Activated CD4-positive, alpha-beta memory T cell treated with anti-CD3 and anti-CD28 coated beads, Interleukin-2, amount 10 ng/mL, durations not matched to agents 7 days and 5 days (primary cell): Measurements from ENCODE around the gene NOD1. TPM values are rescaled to one million over a fixed set of nuclear protein-coding genes. Genes with fewer than 3 reads are reported as not detected.
A peak's percentile ranks its signal among the peaks of the same experiment; 100 is the strongest.
"Not testable (repeated sequence)": the region's sequence is repeated elsewhere in the genome, so short reads cannot be mapped to it uniquely, and the experiment has no call there.

Experiments
- CTCF ChIA-PET: fragments of 350-600 bp; sonication (Branson Sonifier 250); formaldehyde crosslinking; loops from one replicate; lab custom pipeline; 2021; ENCODE audit warnings: antibody characterized with exemption, inconsistent platforms; lab: Charles Lee
- POLR2A ChIA-PET: fragments of 350-600 bp; sonication (Branson Sonifier 250); formaldehyde crosslinking; loops from one replicate; lab custom pipeline; 2021; ENCODE audit warnings: antibody characterized with exemption; lab: Charles Lee
- DNase-seq: peaks from one replicate; pipeline ENCODE4 v3.0.0-alpha.2; 2020
- H3K27ac Mint-ChIP-seq: one replicate; pipeline ENCODE4 v1.8.0; 2021; ENCODE audit warnings: mild to moderate bottlenecking, mixed read lengths
- H3K27me3 Mint-ChIP-seq: one replicate; pipeline ENCODE4 v1.8.0; 2021; ENCODE audit warnings: mixed read lengths
- H3K36me3 Mint-ChIP-seq: one replicate; pipeline ENCODE4 v1.8.0; 2021; ENCODE audit warnings: low read depth, mixed read lengths
- H3K4me1 Mint-ChIP-seq: one replicate; pipeline ENCODE4 v1.8.0; 2021; ENCODE audit warnings: mixed read lengths
- H3K4me3 Mint-ChIP-seq: one replicate; pipeline ENCODE4 v1.8.0; 2021; ENCODE audit warnings: mild to moderate bottlenecking, mixed read lengths
- H3K9me3 Mint-ChIP-seq: one replicate; pipeline ENCODE4 v1.8.0; 2021; ENCODE audit warnings: mixed read lengths
- total RNA-seq, 2 experiments: library from RNA; stranded (reverse); gene quantifications; one replicate each; pipeline ENCODE4 v1.2.3, GENCODE V29; 2021

NOD1 gene, protein sequence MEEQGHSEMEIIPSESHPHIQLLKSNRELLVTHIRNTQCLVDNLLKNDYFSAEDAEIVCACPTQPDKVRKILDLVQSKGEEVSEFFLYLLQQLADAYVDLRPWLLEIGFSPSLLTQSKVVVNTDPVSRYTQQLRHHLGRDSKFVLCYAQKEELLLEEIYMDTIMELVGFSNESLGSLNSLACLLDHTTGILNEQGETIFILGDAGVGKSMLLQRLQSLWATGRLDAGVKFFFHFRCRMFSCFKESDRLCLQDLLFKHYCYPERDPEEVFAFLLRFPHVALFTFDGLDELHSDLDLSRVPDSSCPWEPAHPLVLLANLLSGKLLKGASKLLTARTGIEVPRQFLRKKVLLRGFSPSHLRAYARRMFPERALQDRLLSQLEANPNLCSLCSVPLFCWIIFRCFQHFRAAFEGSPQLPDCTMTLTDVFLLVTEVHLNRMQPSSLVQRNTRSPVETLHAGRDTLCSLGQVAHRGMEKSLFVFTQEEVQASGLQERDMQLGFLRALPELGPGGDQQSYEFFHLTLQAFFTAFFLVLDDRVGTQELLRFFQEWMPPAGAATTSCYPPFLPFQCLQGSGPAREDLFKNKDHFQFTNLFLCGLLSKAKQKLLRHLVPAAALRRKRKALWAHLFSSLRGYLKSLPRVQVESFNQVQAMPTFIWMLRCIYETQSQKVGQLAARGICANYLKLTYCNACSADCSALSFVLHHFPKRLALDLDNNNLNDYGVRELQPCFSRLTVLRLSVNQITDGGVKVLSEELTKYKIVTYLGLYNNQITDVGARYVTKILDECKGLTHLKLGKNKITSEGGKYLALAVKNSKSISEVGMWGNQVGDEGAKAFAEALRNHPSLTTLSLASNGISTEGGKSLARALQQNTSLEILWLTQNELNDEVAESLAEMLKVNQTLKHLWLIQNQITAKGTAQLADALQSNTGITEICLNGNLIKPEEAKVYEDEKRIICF
- total RNA-seq: 10 to 100 TPM; 19.6 to 22.6 TPM

DNA sequence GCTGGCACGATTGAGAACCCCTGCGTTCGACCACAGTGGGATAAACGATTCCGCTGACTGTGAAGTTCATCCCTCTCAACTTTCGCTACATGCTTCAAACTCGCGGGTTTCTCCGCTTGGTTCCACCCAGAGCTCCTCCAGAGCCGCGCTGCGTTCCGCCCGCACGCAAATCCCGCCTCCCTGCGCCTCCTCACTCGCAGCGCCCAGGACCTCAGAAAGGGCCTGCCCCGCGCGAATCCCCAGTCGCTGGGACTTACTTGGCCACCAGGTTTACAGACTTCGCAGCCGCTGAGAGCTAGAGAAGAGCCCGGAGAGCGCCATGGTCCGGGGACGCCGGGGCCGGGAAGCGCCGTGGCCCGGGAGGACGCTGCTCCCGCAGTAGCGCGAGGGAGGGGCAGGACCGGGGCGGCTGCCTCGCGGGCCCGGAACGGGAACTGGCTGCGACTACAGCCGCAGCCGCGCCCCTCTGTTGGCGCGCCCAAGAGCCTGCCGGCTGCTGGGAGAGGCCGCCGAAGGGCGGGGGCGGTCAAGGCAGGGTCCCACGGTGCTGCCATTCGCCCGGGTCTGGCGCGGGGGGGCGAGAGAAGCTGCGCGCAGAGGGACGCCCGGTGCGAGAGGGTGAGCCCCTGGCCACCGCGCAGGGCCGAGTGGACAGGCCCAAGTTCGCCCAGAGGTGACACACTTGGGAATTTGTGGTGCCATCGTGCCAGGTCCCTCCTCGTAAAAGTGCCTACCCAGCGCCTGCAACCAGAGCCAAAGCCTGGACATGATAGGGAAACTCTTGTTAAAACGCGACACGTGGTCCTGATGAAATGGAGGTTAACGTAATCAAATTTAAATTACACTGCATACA lies at the start of gene NOD1:
Gene NOD1, minus strand, starts transcription at position 436 of the 853 bp plus-strand sequence. CDS start 21,863 bp downstream, outside the sequence.
- ChIA-PET CTCF (interaction anchor here (0.8 to 1.9 kb wide), 8 partner anchors 9 to 202 kb away, joined by 3 to 7 read pairs (median 6); no protein-coding TSS in a partner anchor), POLR2A (interaction anchor here (0.8 to 3.5 kb wide), 22 partner anchors 10 to 344 kb away, joined by 3 to 37 read pairs (median 4); partner anchors contain the start of genes GARS1, GGCT, MTURN and ZNRF2)
- peak within 1 kb of the TSS; percentile 87 for H3K27ac Mint-ChIP-seq
- no peaks in the 10 kb centered on the region for H3K9me3 Mint-ChIP-seq
- peak; percentile 75 for DNase-seq
- H3K36me3 Mint-ChIP-seq: peaks cover 21% of the 10 kb centered on the region
- no peaks in the 10 kb centered on the region for H3K27me3 Mint-ChIP-seq
- H3K4me1 Mint-ChIP-seq: peaks cover 55% of the 10 kb centered on the region
- peak within 1 kb of the TSS; percentile 93 for H3K4me3 Mint-ChIP-seq

DNA sequence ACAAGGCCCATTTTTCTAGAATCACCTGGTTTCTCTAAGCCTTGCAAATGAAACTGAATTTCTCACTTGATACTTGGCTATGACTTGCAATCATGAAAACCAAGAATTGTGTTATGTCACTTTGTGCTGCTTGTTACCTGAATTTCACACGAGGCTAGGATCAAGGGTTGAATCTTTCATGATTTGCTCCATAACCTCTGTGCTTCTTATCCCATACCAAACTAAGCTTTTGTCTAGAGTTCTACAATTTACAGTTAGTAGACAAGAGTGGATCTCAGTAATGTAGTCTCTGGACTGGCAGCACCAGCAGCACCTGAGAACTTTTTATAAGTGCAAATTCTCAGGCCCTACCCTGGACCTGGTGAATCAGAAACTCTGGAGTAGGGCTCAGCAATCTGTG lies 48.7 kb upstream of the NOD1 start:
- not testable (repeated sequence) for H3K36me3 Mint-ChIP-seq, H3K27me3 Mint-ChIP-seq
- POLR2A ChIA-PET: interaction anchor here (1.2 kb wide), 1 partner anchor 9 kb away, joined by 3 read pairs; no protein-coding TSS in a partner anchor

DNA sequence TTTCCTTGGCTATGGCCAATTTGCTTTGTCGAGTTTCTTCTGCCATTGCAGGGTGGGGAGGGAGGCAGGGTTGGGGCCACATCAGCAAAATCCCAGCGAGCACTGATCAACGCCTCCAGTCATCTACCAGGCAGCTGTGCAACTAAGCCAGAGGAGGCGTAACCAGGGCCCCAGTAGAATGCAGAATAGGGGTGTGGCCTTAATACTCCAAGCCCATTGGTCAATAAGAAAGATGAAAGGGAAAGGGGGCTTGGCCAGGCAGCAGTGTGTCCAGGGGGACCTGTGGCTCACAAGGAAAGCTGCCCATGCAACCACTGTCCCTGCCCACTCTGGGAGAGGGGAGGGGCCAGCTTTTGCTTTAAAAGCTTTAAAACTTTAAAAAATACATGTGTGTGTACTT lies 47.6 kb upstream of the NOD1 start:
- H3K36me3 Mint-ChIP-seq: no peaks in the 10 kb centered on the region
- H3K9me3 Mint-ChIP-seq: no peaks in the 10 kb centered on the region
- no peak overlapping the region for H3K4me3 Mint-ChIP-seq
- ChIA-PET CTCF (interaction anchor here (1.4 kb wide), 1 partner anchor 23 kb away, joined by 3 read pairs; no protein-coding TSS in a partner anchor), POLR2A (interaction anchor here (1.2 kb wide), 1 partner anchor 10 kb away, joined by 3 read pairs; no protein-coding TSS in a partner anchor)
- peaks cover 12% of the 10 kb centered on the region for H3K4me1 Mint-ChIP-seq
- no peak for DNase-seq
- no peak overlapping the region for H3K27ac Mint-ChIP-seq
- no peaks in the 10 kb centered on the region for H3K27me3 Mint-ChIP-seq

More for the DNA sequence above, 48.7 kb upstream of the NOD1 start:
- not testable (repeated sequence) for H3K27ac Mint-ChIP-seq, H3K4me1 Mint-ChIP-seq, H3K4me3 Mint-ChIP-seq, DNase-seq, H3K9me3 Mint-ChIP-seq
- CTCF ChIA-PET: interaction anchor here (1.4 kb wide), 1 partner anchor 22 kb away, joined by 3 read pairs; no protein-coding TSS in a partner anchor

DNA sequence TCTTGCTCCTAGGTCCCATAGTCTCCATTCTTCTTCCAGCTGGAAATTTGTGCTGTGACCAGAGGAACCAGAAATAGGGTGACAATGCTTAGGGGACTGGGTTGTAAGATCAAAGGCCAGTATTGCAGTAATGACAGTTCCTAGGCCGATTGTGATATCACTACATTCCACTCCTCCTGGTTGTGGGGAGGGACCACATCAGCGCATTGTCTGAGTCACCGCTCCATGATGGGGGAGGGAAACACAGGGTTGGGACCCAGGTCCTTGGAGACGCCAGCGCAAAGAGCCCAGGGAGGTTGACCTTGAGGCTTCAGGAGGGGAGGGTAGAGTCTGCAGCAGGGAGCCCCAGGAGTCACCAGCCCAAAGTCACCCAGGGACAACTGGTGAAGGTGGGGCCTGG lies 46.8 kb upstream of the NOD1 start:
- H3K27me3 Mint-ChIP-seq: no peaks in the 10 kb centered on the region
- no peak overlapping the region for H3K27ac Mint-ChIP-seq
- no peaks in the 10 kb centered on the region for H3K36me3 Mint-ChIP-seq
- peaks cover 16% of the 10 kb centered on the region for H3K4me1 Mint-ChIP-seq
- POLR2A ChIA-PET: no interaction called here
- CTCF ChIA-PET: no interaction called here
- DNase-seq: no peak
- H3K4me3 Mint-ChIP-seq: no peak overlapping the region
- no peaks in the 10 kb centered on the region for H3K9me3 Mint-ChIP-seq

DNA sequence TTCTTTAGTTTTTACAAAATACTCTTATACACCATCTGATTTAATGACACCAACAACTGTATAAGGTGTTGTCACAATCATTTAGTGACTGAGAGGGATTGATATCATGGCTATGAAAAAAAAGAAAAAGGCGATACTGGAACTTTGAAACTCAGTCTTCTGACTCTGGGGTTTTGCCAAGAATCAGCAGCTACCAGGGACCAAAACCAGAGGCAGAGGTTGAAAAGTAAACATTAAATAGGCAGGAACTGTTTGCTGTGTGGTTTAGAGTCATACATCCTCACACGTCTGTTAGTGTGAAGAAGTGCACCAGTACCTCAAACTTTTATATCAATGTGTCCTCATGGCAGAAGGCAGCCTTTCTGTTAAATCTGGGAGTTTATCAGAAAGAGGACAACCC lies 46.0 kb upstream of the NOD1 start:
- Mint-ChIP-seq H3K27ac (no peak overlapping the region), H3K9me3 (no peaks in the 10 kb centered on the region), H3K4me3 (no peak overlapping the region), H3K36me3 (no peaks in the 10 kb centered on the region), H3K27me3 (no peaks in the 10 kb centered on the region), H3K4me1 (peaks cover 18% of the 10 kb centered on the region)
- no peak for DNase-seq
- POLR2A ChIA-PET: no interaction called here
- CTCF ChIA-PET: no interaction called here

DNA sequence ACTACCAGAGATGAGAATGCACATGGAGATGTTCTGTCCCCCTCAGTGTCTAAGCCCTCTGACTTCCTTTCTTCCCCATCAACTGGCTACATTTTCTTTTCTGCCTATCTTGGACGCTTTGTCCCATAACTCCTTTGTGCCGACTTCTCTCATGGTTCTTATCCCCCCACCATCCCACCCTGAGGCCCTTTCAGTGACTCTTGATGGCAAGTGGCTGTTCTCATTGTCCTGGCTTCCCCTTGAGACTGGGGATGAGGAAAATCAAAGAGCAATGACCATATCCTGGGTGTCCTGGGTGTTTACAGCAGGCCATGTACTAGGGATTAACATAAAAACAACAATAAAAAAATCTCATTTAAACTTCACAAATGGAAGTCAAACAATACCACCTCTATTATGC lies 44.9 kb upstream of the NOD1 start:
- Mint-ChIP-seq H3K4me1 (peaks cover 18% of the 10 kb centered on the region), H3K36me3 (no peaks in the 10 kb centered on the region), H3K27ac (no peak overlapping the region), H3K27me3 (no peaks in the 10 kb centered on the region), H3K4me3 (no peak overlapping the region), H3K9me3 (no peaks in the 10 kb centered on the region)
- no peak for DNase-seq
- POLR2A ChIA-PET: no interaction called here
- CTCF ChIA-PET: no interaction called here

DNA sequence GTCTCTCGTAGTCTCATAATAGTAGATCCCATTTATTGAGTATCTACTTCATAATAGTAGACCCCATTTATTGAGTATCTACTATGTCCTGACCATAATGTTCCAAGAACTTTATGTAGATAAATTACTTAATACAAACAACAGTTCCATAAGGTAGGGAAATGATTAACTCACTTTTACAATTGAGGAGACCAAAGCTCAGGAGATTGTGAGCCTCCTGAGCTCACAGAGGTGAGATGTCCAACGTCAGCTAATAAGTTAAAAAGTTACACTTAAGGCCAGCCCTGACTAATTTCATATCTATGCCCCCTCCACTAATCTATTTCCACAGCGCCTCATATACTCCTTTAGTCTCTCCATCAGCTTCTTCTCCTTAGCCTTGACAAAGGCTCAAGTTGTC lies 43.6 kb upstream of the NOD1 start:
- Mint-ChIP-seq H3K36me3 (no peaks in the 10 kb centered on the region), H3K27me3 (no peaks in the 10 kb centered on the region), H3K9me3 (no peaks in the 10 kb centered on the region), H3K4me3 (no peak overlapping the region), H3K27ac (no peak overlapping the region), H3K4me1 (peaks cover 18% of the 10 kb centered on the region)
- POLR2A ChIA-PET: no interaction called here
- DNase-seq: no peak
- CTCF ChIA-PET: interaction anchor here (0.7 to 1.6 kb wide), 5 partner anchors 9 to 218 kb away, joined by 3 to 4 read pairs (median 3); no protein-coding TSS in a partner anchor

DNA sequence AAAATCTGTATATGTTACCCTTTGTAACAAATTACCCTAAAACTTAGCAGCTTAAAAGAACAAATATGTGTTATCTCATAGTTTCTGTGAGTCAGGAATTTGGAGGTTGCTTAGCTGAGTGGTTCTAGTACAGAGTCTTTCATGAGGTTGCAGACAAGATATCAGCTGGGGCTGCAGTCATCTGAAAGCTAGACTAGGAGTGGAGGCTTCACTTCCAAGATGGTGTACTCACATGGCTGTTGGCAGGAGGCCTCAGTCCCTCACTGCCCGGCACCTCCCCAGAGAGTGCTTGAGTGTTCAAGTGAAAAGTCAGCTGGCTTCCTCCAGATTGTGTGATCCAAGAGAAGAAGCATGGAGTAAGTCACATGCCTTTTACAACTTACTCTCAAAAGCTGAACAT lies 42.9 kb upstream of the NOD1 start:
- H3K4me1 Mint-ChIP-seq: peaks cover 18% of the 10 kb centered on the region
- H3K4me3 Mint-ChIP-seq: no peak overlapping the region
- CTCF ChIA-PET: interaction anchor here (1.0 to 1.6 kb wide), 5 partner anchors 8 to 219 kb away, joined by 3 to 4 read pairs (median 3); no protein-coding TSS in a partner anchor
- POLR2A ChIA-PET: no interaction called here
- no peaks in the 10 kb centered on the region for H3K36me3 Mint-ChIP-seq
- no peaks in the 10 kb centered on the region for H3K27me3 Mint-ChIP-seq
- H3K27ac Mint-ChIP-seq: no peak overlapping the region
- DNase-seq: no peak
- H3K9me3 Mint-ChIP-seq: no peaks in the 10 kb centered on the region

DNA sequence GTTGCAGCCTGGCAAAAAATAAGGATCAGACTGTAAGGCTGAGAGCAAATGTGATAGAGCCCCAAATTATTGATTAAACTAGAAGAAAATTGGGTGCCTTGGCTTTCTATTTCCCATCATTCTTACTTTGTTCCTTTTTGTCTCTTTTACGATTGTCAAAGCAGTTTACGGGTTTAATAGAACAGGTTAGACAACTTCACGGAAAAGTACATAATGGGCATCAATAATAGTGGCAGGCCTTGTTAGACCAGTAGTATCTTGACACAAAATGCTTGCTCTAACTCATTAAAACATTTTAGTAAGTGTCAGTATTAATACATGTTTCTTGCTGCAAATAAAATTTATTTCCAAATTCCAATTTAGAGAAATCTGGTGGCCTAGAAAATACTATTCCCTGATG lies 40.5 kb upstream of the NOD1 start:
- no peak overlapping the region for H3K4me3 Mint-ChIP-seq

DNA sequence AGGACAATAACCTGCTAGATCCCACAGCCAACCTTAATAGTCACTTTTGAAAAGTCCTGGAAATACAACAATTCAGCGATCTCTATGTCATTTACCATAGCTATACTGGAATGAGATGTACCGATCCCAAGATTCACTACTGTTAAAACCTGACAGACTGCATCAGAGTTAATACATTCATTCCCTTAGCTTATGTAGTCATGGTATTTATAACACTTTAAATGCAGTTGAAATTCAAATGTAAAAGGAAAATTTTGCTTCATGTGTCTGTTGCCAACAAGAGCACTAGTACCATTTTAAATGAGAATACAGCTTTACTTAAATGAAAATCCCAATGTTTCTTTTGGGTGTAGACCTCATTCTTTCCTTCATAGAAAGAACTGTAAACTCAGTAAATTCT lies 37.2 kb upstream of the NOD1 start:
- no peaks in the 10 kb centered on the region for H3K9me3 Mint-ChIP-seq

More for the DNA sequence above, 40.5 kb upstream of the NOD1 start:
- Mint-ChIP-seq H3K27ac (no peak overlapping the region), H3K36me3 (peaks cover 3% of the 10 kb centered on the region), H3K9me3 (no peaks in the 10 kb centered on the region), H3K4me1 (peaks cover 10% of the 10 kb centered on the region), H3K27me3 (no peaks in the 10 kb centered on the region)
- DNase-seq: no peak
- ChIA-PET POLR2A (no interaction called here), CTCF (interaction anchor here (1.0 kb wide), 1 partner anchor 13 kb away, joined by 3 read pairs; no protein-coding TSS in a partner anchor)

DNA sequence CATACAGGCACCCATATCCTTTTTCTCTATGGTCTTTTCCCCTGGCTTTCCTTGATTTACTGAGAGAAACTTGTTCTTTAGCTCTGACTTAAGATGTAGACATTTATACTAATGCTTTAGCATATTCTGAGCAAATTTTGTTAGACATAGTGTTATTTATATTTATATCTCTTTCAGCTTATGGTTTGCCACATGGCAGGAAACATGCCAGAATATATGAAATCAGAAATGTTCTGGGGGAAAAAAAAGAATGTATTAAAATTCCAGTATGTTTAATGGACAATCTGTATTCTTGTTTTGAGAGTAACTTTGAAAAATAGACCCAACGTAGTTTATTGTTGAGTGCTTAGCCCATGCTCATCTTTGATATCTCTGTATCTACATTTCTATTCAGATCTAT lies 36.2 kb upstream of the NOD1 start:
- ChIA-PET POLR2A (no interaction called here), CTCF (interaction anchor here (2.8 kb wide), 1 partner anchor 49 kb away, joined by 10 read pairs; no protein-coding TSS in a partner anchor)
- Mint-ChIP-seq H3K27me3 (no peaks in the 10 kb centered on the region), H3K36me3 (peaks cover 3% of the 10 kb centered on the region), H3K9me3 (no peaks in the 10 kb centered on the region), H3K4me3 (no peak overlapping the region), H3K4me1 (peaks cover 6% of the 10 kb centered on the region), H3K27ac (no peak overlapping the region)
- DNase-seq: no peak

More for the DNA sequence above, 37.2 kb upstream of the NOD1 start:
- ChIA-PET POLR2A (no interaction called here), CTCF (interaction anchor here (0.7 to 2.8 kb wide), 2 partner anchors 16 to 48 kb away, joined by 3 to 10 read pairs; no protein-coding TSS in a partner anchor)
- H3K27ac Mint-ChIP-seq: no peak overlapping the region
- no peaks in the 10 kb centered on the region for H3K27me3 Mint-ChIP-seq
- no peak for DNase-seq
- peaks cover 8% of the 10 kb centered on the region for H3K4me1 Mint-ChIP-seq
- H3K36me3 Mint-ChIP-seq: peaks cover 3% of the 10 kb centered on the region
- H3K4me3 Mint-ChIP-seq: no peak overlapping the region

DNA sequence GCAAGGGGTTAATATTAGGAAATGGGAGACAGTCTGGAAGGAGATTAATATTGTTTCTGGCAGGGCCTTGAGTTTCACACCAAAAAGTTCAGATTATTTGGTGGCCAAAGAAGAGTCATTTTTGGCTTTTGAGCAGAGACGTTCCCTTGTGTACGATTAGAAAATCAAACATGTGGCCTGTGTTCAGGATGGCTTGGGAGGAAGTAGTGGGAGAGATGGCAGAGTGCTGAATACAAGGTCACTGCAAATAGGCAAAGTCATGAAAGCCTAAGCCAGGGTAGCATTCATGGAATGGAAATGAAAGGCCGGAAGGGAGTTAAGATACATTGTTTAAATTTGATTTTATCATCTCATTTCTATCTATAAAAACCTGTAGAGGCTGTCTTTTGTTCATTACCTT lies 35.6 kb upstream of the NOD1 start:
- H3K4me1 Mint-ChIP-seq: peaks cover 12% of the 10 kb centered on the region
- H3K36me3 Mint-ChIP-seq: peaks cover 3% of the 10 kb centered on the region
- CTCF ChIA-PET: interaction anchor here (2.8 kb wide), 1 partner anchor 50 kb away, joined by 10 read pairs; no protein-coding TSS in a partner anchor
- no peaks in the 10 kb centered on the region for H3K27me3 Mint-ChIP-seq
- POLR2A ChIA-PET: no interaction called here
- no peak overlapping the region for H3K4me3 Mint-ChIP-seq
- no peak for DNase-seq
- H3K9me3 Mint-ChIP-seq: no peaks in the 10 kb centered on the region
- no peak overlapping the region for H3K27ac Mint-ChIP-seq
